Measurements from ENCODE around the gene CGB7. TPM values are rescaled to one million over a fixed set of nuclear protein-coding genes. Genes with fewer than 3 reads are reported as not detected.
"Not testable (repeated sequence)": the region's sequence is repeated elsewhere in the genome, so short reads cannot be mapped to it uniquely, and the experiment has no call there.

The CGB7 gene
- total RNA-seq, 1 donor, result not detected

- DNase-seq (ENCODE audit: low read depth in 2 of 3, low spot score in 2 of 3), result not testable (repeated sequence)
Measured at GRCh38 chr19:49074869-49075268, 17.3 kb upstream of the CGB7 start.

- no peak for DNase-seq (ENCODE audit: low read depth in 2 of 3, low spot score in 2 of 3)
Measured at GRCh38 chr19:49073514-49074378, 16.2 kb upstream of the CGB7 start.

DNA sequence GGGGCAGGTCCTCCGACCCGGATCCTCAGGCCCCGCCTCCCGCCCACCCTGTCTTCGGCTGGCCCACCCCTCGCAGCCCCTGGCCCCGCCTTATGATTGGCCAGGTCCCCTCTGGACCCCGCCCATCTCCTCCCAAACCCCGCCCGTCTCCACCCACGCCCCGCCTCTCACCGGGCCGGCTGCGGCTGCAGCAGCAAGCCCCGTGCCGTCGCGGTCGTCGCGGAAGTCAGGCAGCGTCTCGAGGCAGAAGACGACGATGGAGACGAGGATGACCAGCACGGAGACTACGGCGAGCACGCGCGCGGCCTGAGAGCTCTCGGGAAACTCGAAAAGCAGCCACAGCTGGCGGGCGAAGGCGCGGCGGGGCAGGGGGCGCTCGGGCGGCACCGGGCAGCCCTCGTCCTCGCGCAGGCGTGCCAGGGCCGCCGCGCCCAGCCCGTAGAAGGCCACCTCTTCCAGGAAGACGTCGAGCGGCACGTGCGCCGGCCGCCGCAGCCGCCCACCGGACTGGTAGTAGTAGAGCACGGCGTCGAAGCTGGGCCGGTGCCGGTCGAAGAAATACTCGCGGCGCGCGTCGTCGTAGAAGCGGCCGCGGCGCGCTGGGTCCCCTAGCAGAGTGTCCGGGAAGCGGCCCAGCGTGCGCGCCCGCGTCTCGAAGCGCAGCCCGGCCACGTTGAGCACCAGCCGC lies 14.5 kb upstream of the CGB7 start:
- DNase-seq (ENCODE audit: low read depth in 2 of 3, low spot score in 2 of 3), result peak in 1 of 3 donors; percentile 25

GRCh38 chr19:49070416-49070815 lies 12.9 kb upstream of the CGB7 start:
- DNase-seq (ENCODE audit: low read depth in 2 of 3, low spot score in 2 of 3), result no peak

DNA sequence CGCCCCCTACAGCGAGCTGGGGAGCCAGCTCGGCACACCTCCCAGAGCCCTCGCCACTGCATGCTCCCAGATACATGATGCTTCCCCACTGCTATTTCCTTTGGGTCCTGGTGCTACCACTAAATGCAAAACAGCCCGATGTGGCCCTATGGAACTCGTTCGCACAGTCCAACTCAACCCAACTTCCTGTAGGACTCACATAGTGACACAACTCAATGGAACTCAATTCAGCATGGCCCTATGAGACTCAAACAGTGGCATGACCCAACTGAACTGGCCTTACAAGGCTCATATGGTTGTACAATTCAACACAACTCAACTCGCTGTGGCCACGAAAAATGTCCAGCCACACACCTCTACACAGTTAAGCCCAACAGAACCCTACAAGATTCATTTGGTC lies 11.5 kb upstream of the CGB7 start:
- no peak for DNase-seq (ENCODE audit: low read depth in 2 of 3, low spot score in 2 of 3)

DNA sequence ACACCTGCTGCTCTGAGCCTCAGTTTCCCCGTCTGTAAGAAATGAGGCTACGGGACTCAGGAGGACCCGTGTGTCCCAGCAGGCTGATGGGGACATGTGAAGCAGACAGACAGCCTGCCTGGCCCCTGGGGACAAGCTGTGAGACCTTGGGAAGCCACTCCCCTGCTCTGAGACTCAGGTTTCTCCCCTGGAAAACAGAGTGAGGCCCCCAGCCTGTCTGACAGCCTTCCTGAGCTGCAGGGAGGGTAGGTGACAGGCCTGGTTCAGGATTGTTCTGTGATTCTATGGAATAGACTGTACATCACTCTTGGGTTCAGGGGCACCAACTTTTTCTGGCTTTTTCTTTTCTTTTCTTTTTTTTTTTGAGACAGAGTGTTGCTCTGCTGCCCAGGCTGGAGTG lies 10.0 kb upstream of the CGB7 start:
- no peak for DNase-seq (ENCODE audit: low read depth in 2 of 3, low spot score in 2 of 3)

DNA sequence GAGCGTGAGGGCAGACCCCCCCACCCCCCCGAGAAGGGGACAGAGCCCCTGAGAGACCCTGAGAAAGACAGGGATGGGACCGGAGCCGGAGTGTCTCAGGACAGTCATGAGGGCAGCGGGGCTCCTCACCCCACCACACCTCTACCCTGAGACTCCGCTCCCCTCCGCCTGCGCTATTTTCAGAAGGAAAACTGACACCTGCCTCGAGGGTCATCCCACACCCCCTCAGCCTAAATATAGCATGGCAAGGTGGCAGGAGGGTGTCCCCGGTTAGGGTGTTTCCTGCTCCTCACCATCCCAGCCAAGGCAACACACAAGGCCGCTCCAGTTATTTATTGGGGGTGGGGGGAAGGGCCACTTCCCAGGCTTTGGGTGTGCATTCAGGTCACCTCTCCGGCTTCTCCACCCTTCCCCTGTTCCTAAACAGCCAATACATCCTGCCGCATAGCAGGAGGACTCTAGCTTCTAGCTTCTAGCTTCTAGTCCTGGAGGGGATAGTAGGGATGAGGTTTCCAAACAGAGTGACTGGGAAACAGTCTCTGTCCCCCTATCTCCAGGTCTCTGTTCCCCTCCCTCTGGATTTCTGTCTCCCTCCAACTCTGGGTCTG lies 8.5 kb upstream of the CGB7 start:
- DNase-seq (ENCODE audit: low read depth in 2 of 3, low spot score in 2 of 3), result no peak

DNA sequence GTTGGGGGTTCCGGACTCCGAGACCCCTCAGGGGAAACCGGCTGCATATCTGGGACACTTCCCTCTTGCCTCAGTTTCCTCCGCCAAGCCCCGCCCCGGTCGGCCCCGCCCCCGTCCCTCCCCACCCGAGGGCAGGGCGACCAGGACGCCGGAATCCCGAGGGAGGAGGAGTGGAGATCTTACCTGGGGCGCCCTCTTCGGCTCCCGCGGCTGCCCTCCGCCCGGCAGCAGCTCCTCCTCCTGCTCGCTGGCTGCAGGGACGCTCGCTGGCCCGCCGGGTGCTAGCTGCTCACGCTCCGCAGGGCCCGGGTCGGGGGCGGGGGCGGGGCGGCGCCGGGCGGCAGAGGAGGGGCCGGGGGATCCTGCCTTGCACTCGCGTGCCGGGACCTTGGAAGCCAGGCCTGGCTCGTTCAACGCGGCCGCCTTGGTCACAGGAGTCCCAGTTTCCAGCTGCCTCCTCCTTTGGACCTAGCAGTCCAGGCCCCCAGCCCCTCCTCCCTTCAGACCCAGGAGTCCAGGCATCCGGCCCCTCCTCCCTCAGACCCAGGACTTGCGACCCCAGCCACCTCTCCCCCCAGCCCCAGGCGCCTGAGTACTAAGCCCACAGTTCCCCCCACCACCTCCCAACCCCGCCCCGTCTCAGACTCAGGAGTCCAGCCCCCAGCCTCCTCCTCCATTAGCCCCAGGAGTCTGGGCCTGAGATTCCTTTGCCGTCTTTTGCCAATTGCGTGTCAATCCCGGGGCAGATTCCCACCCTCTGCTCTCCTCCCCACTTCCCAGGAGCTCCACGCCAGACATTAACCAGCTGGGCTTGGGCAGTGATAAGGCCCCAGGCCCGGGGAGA lies 7.4 kb upstream of the CGB7 start, which contains the start of gene NTF4:
Gene NTF4 (minus strand): TSS at position 51 of the 844 bp plus-strand sequence. CDS start 2,821 bp downstream, outside the sequence.
- no peak for DNase-seq (ENCODE audit: low read depth in 2 of 3, low spot score in 2 of 3)

DNA sequence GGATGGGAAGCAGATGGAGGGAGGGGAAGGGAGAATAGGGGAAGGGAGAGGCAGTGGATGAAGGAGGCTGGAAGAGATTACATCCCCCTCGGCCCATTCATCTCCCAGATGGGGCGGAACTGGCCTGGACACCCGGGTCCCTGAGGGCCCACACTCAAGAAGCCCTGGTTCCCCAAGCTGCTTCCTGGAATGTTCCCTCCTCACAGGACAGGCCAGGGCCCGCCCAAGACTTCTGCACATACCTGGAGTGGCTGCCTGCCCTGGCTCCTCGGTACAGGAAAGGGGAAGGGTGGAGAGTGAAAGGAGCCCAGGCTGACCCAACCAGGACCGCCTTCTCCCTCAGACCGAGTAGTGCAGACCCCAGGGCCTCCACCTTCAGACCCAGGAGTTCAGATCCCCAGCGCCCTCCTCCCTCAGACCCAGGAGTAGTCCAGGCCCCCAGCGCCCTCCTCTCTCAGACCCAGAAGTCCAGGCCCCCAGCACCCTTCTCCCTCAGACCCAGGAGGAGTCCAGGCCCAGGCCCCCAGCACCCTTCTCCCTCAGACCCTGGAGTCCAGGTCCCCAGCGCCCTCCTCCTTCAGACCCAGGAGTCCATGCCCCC lies 6.6 kb upstream of the CGB7 start:
- no peak for DNase-seq (ENCODE audit: low read depth in 2 of 3, low spot score in 2 of 3)

- DNase-seq (ENCODE audit: low read depth in 2 of 3, low spot score in 2 of 3), result no peak
Measured at GRCh38 chr19:49061445-49061844, 3.9 kb upstream of the CGB7 start.

GRCh38 chr19:49061000-49061399 lies 3.5 kb upstream of the CGB7 start:
- DNase-seq (ENCODE audit: low read depth in 2 of 3, low spot score in 2 of 3), result no peak

- no peak for DNase-seq (ENCODE audit: low read depth in 2 of 3, low spot score in 2 of 3)
Measured at GRCh38 chr19:49059053-49059452, 1.5 kb upstream of the CGB7 start.

DNA sequence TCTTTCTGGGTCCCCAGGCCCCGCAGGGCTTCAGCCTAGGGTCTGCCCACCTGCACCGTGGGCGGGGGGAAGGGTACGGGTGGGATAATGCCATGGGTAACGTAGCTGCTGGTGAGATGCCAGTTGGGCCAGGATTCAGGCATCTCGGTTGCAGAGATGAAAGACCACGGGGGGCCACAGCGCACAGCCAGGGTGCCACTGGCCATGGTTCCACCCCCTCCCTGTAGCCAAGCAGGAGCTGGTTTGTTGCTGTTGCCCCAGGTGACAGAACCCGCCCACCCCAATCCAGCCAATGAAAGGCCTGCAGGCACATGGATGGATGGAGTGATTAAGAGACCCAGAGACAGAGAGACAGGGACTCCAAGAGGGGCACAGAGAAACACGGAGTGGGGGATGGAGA lies 1.0 kb upstream of the CGB7 start:
- DNase-seq (ENCODE audit: low read depth in 2 of 3, low spot score in 2 of 3), result peak in 1 of 3 donors; percentile 24

- not testable (repeated sequence) for DNase-seq (ENCODE audit: low read depth in 2 of 3, low spot score in 2 of 3)
Measured at GRCh38 chr19:49056902-49057596, 500 bp downstream of the CGB7 start.

GRCh38 chr19:49056101-49056901 lies 1.2 kb downstream of the CGB7 start:
- peak in 1 of 3 donors; percentile 34 for DNase-seq (ENCODE audit: low read depth in 2 of 3, low spot score in 2 of 3)

GRCh38 chr19:49050376-49051033 lies 7.0 kb downstream of the CGB7 start:
- DNase-seq (ENCODE audit: low read depth in 2 of 3, low spot score in 2 of 3), result not testable (repeated sequence)

- not testable (repeated sequence) for DNase-seq (ENCODE audit: low read depth in 2 of 3, low spot score in 2 of 3)
Measured at GRCh38 chr19:49049834-49050233, 7.7 kb downstream of the CGB7 start.

GRCh38 chr19:49049011-49049410 lies 8.5 kb downstream of the CGB7 start, which contains the start of gene CGB8:
Gene CGB8, minus strand, starts transcription at chr19:49049111. Its CDS starts 372 bp downstream, at chr19:49048739.
- not testable (repeated sequence) for DNase-seq (ENCODE audit: low read depth in 2 of 3, low spot score in 2 of 3)
